Stimulated activated CD4-positive, alpha-beta T cell treated with anti-CD3 and anti-CD28 coated beads, Interleukin-2, amount 100 ng/mL, for 48 hours (primary cell): Measurements from ENCODE around the gene CHAF1A.

Experiments used
- DNase-seq, 2 donors: peaks; one replicate each; pipeline ENCODE4 v3.0.0-alpha.2; 2020

Gene CHAF1A

GRCh38 chr19:4367781-4368127 is 34.7 kb upstream of the CHAF1A start:
- DNase-seq = no peak

GRCh38 chr19:4368128-4368820 is 34.2 kb upstream of the CHAF1A start:
- DNase-seq = no peak

- peak; percentile 51 to 58 for DNase-seq
Measured at GRCh38 chr19:4369109-4369887, 33.1 kb upstream of the CHAF1A start.

GRCh38 chr19:4369888-4370260 is 32.6 kb upstream of the CHAF1A start:
- peak; percentile 73 to 76 for DNase-seq

GRCh38 chr19:4370418-4371041 is 31.9 kb upstream of the CHAF1A start:
- no peak for DNase-seq

- DNase-seq = no peak
Measured at GRCh38 chr19:4371247-4372164, 30.9 kb upstream of the CHAF1A start.

GRCh38 chr19:4372165-4373012 is 30.1 kb upstream of the CHAF1A start:
- DNase-seq = no peak

GRCh38 chr19:4373013-4373367 is 29.4 kb upstream of the CHAF1A start:
- no peak for DNase-seq

- DNase-seq = no peak
Measured at GRCh38 chr19:4373601-4374497, 28.6 kb upstream of the CHAF1A start.

GRCh38 chr19:4374498-4375163 is 27.8 kb upstream of the CHAF1A start:
- no peak for DNase-seq

GRCh38 chr19:4375164-4376027 is 27.0 kb upstream of the CHAF1A start:
- DNase-seq = no peak

- DNase-seq = no peak
Measured at GRCh38 chr19:4376028-4376670, 26.3 kb upstream of the CHAF1A start.

GRCh38 chr19:4376671-4376990 is 25.8 kb upstream of the CHAF1A start:
- DNase-seq = no peak

GRCh38 chr19:4376991-4377781 is 25.3 kb upstream of the CHAF1A start:
- DNase-seq = no peak

- DNase-seq = no peak
Measured at GRCh38 chr19:4378886-4379285, 23.6 kb upstream of the CHAF1A start.

- DNase-seq = no peak
Measured at GRCh38 chr19:4379383-4380253, 22.8 kb upstream of the CHAF1A start.

- DNase-seq = peak in 1 of 2 donors; percentile 32
Measured at GRCh38 chr19:4380254-4380727, 22.1 kb upstream of the CHAF1A start.
